Neutrophil (primary cell): ENCODE results near the gene NUP62.

Source experiments
- H3K27ac ChIP-seq: fragments of 200-600 bp; sonication (generic); 2 replicates; pipeline ENCODE4 v1.5.1; 2016; ENCODE audit warnings: mild to moderate bottlenecking, moderate library complexity
- H3K27me3 ChIP-seq: fragments of 200-600 bp; sonication (generic); 2 replicates; pipeline ENCODE4 v1.6.0; 2016; ENCODE audit warnings: mild to moderate bottlenecking
- H3K36me3 ChIP-seq: fragments of 200-600 bp; sonication (generic); 2 replicates; pipeline ENCODE4 v1.5.1; 2017
- H3K4me1 ChIP-seq, 2 experiments: fragments of 200-600 bp in 1 of 2; sonication (generic) in 1 of 2; 1 replicate in 1 of 2; 2 replicates in 1 of 2; pipeline versions ENCODE4 v1.5.1 to v1.6.1; 2013 to 2016; ENCODE audit warnings: low read depth in 1 of 2, low read length in 1 of 2, mild to moderate bottlenecking in 1 of 2, moderate library complexity in 1 of 2; ENCODE audit not compliant: control insufficient read depth in 1 of 2, insufficient read depth in 1 of 2
- H3K4me3 ChIP-seq, 2 experiments: fragments of 200-600 bp in 1 of 2; sonication (generic) in 1 of 2; 1 replicate in 1 of 2; 2 replicates in 1 of 2; pipeline ENCODE4 v1.5.1; 2013 to 2016; ENCODE audit warnings: low read depth in 1 of 2, low read length in 1 of 2, mild to moderate bottlenecking in 1 of 2, moderate library complexity in 1 of 2
- H3K9me3 ChIP-seq: fragments of 200-600 bp; sonication (generic); 2 replicates; pipeline ENCODE4 v1.5.1; 2016
- TF ChIP-seq, protein P1 (sequence below): fragments of 200-600 bp; sonication (generic); IDR thresholded peaks from 2 replicates; pipeline ENCODE4 v1.5.1; 2016; ENCODE audit warnings: antibody characterized with exemption

Gene NUP62, protein sequence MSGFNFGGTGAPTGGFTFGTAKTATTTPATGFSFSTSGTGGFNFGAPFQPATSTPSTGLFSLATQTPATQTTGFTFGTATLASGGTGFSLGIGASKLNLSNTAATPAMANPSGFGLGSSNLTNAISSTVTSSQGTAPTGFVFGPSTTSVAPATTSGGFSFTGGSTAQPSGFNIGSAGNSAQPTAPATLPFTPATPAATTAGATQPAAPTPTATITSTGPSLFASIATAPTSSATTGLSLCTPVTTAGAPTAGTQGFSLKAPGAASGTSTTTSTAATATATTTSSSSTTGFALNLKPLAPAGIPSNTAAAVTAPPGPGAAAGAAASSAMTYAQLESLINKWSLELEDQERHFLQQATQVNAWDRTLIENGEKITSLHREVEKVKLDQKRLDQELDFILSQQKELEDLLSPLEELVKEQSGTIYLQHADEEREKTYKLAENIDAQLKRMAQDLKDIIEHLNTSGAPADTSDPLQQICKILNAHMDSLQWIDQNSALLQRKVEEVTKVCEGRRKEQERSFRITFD

DNA sequence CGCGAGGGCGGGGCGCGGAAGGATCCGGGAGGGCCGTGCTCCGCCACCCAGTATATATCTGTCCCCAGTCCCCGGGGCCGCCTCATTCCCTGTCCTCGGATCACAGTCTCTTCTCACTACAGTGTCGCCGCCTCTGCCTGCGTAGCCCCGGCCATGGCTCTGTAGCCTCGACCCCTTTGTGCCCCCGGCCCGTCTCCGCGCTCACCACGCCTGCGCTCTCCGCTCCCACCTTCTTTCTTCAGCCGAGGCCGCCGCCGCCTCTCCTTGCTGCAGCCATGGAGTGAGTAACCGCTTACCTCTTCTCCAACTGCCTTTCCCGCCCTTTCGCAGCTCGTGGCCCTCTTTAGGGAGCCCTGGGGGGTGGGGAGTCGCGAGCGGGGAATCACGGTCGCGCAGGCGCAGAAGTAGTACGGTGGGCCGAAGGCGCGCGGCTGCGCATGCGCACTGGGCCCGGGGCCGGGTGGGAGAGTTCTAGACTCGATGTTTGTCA, at the start of gene NUP62, which contains the start of gene ATF5:
NUP62 (minus strand) TSS at position 384 of the 490 bp plus-strand sequence. CDS start 19,697 bp downstream, outside the sequence.
ATF5 (plus strand) TSS at position 85 of the 490 bp plus-strand sequence. CDS start 1,646 bp downstream, outside the sequence.
- H3K4me3 ChIP-seq, result peak within 1 kb of the TSS; percentile 63 to 97
- TF ChIP-seq, protein P1, sequence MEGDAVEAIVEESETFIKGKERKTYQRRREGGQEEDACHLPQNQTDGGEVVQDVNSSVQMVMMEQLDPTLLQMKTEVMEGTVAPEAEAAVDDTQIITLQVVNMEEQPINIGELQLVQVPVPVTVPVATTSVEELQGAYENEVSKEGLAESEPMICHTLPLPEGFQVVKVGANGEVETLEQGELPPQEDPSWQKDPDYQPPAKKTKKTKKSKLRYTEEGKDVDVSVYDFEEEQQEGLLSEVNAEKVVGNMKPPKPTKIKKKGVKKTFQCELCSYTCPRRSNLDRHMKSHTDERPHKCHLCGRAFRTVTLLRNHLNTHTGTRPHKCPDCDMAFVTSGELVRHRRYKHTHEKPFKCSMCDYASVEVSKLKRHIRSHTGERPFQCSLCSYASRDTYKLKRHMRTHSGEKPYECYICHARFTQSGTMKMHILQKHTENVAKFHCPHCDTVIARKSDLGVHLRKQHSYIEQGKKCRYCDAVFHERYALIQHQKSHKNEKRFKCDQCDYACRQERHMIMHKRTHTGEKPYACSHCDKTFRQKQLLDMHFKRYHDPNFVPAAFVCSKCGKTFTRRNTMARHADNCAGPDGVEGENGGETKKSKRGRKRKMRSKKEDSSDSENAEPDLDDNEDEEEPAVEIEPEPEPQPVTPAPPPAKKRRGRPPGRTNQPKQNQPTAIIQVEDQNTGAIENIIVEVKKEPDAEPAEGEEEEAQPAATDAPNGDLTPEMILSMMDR, result no peak
- H3K36me3 ChIP-seq, result peaks cover 7% of the 10 kb centered on the region
- H3K27ac ChIP-seq, result peak within 1 kb of the TSS; percentile 88
- H3K9me3 ChIP-seq, result no peaks in the 10 kb centered on the region
- H3K4me1 ChIP-seq, result peaks cover 11 to 18% of the 10 kb centered on the region in 2 experiments
- peaks cover 5% of the 10 kb centered on the region for H3K27me3 ChIP-seq

DNA sequence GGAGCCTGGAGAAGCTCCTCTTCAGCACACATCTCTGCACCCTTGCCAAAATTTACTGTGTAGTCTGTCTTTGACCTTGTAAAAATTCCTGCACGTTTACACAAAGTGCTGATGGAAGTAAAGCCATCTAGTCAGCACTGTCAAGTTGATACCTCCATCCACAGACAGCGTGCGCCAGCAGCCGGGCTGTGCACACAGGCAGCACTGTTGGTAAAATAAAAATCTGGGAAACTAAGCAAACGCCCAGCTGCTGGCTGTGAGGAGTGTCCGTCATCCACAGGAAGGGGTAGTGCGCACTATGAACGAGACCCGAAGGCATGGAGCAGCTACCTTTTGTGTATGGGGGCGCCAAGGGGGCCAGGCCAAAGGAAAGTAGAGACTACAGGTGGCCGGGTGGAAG, 49.0 kb upstream of the NUP62 start:
- TF ChIP-seq, protein P1, result no peak
- no peaks in the 10 kb centered on the region for H3K4me1 ChIP-seq

DNA sequence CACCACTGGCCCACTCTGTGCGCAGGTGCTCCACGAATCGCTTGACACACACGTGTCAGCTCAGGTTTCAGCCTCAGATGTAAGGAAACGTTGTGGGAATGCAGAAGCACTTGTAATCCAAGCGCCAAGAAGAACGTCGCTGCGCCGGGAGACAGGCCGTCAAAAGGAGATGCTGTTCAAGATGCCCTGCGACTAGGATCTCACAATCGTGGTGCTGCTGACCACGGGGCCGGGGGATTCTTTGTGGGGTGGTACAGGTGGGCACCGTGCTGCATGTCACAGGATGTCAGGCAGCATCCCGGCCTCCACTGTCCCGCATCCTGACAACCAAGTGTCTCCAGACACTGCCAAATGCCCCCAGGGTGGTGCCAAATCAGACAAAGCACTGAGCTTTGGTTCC, 48.6 kb upstream of the NUP62 start:
- TF ChIP-seq, protein P1, result no peak
- H3K36me3 ChIP-seq, result peaks cover 83% of the 10 kb centered on the region
- H3K9me3 ChIP-seq, result no peaks in the 10 kb centered on the region
- no peak overlapping the region for H3K27ac ChIP-seq
- H3K27me3 ChIP-seq, result no peaks in the 10 kb centered on the region
- no peak overlapping the region for H3K4me3 ChIP-seq
- no peaks in the 10 kb centered on the region for H3K4me1 ChIP-seq

More for the DNA sequence above, 49.0 kb upstream of the NUP62 start:
- no peaks in the 10 kb centered on the region for H3K27me3 ChIP-seq
- H3K36me3 ChIP-seq, result peaks cover 87% of the 10 kb centered on the region
- H3K4me3 ChIP-seq, result no peak overlapping the region
- H3K27ac ChIP-seq, result no peak overlapping the region
- no peaks in the 10 kb centered on the region for H3K9me3 ChIP-seq

DNA sequence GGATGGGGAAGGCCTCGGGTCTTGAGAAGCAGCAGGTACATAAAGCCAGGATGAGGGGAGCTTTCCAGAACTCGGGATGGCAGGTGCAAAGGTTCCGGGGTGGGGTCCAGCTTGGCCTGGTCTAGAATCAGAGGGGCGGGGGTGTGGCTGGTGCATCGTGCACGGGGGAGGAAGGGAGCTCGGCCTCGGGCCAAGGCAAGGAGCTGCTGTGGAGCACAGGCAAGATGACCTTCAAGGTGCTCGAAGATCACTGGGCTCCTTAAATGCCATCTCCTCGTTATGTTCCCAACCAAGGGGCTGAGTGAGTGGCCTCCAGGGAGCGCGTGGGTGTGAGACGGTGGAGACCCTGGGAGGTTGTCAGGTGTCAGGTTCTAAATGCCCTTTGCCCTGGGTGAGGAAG, 47.8 kb upstream of the NUP62 start:
- Histone ChIP-seq H3K36me3 (peaks cover 76% of the 10 kb centered on the region), H3K27ac (no peak overlapping the region), H3K9me3 (no peaks in the 10 kb centered on the region), H3K4me1 (no peaks in the 10 kb centered on the region), H3K4me3 (no peak overlapping the region), H3K27me3 (no peaks in the 10 kb centered on the region)
- TF ChIP-seq, protein P1, result no peak

DNA sequence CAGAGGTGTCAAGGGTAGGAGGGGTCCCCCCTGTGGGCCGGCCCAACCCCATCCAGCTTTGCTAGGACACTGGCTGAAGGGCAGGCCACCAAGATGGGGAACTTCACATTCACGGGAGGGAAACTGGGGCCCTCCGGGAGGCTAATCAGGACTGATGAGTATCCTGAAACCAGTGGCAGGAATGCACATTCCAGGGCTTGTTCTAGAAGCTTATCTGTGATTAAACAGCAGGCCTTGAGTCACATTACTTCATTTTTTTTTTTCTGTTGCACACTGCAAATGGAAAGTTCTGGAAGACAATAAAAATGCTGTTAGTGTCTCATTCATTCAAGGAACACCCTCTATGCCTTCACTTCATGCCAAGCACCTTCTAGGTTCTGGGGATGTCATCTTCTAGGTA, 47.2 kb upstream of the NUP62 start:
- TF ChIP-seq, protein P1, result no peak
- no peaks in the 10 kb centered on the region for H3K9me3 ChIP-seq
- H3K27me3 ChIP-seq, result no peaks in the 10 kb centered on the region
- no peaks in the 10 kb centered on the region for H3K4me1 ChIP-seq
- H3K4me3 ChIP-seq, result no peak overlapping the region
- H3K27ac ChIP-seq, result no peak overlapping the region
- H3K36me3 ChIP-seq, result peaks cover 70% of the 10 kb centered on the region
